GM21786 (cell line): Measurements from ENCODE around the gene DDAH2.
"Not testable (repeated sequence)": the region's sequence is repeated elsewhere in the genome, so short reads cannot be mapped to it uniquely, and the experiment has no call there.

ENCODE experiments used
- ATAC-seq: cut with Tn5 transposase; IDR thresholded peaks from one replicate; pipeline ENCODE4 v1.9.1; 2021; ENCODE audit not compliant: unreplicated experiment

Gene DDAH2

DNA sequence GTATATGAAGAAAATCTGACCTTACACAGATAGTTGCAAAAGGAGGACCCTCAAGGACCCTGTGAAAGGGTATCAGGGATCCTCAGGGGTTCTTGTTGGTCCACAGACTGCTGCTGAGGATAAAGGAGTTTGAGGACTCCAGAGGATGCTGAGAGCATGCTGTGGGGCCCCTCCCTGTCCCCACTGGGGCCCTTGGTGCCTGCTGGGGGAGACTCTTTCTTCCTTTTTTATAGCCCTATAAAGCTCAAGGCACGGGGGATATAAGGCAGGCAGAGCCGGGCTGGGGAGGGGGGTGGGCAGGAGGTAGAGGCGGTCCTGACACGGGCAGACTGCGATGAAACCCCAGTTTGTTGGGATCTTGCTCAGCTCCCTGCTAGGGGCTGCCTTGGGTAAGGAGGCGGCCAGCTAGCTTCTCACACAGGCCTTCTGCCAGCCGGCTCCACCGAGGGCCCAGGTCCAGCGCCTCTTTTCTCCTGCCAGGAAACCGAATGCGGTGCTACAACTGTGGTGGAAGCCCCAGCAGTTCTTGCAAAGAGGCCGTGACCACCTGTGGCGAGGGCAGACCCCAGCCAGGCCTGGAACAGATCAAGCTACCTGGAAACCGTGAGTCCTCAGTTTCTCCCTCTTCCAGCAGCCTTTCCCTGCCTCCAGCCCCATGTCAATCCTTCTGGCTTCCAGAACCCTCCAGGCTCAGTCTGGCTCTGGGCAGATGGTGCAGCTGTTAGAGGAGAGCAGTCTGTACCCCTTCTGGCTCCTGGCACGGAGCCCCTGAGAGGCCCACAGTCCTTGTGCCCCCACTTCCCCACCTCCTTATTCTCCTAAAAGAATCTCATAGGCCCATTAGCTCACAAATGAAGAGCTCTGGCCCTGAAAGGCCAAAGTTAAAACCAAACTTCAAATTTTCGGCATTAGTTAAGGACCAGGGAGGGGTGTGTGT is 13.8 kb downstream of the DDAH2 start, which contains the start of gene LY6G6D:
TSS of gene LY6G6D (plus strand) at position 327 of the 937 bp plus-strand sequence. CDS start at position 335, 8 bp downstream.
- no peak for ATAC-seq

DNA sequence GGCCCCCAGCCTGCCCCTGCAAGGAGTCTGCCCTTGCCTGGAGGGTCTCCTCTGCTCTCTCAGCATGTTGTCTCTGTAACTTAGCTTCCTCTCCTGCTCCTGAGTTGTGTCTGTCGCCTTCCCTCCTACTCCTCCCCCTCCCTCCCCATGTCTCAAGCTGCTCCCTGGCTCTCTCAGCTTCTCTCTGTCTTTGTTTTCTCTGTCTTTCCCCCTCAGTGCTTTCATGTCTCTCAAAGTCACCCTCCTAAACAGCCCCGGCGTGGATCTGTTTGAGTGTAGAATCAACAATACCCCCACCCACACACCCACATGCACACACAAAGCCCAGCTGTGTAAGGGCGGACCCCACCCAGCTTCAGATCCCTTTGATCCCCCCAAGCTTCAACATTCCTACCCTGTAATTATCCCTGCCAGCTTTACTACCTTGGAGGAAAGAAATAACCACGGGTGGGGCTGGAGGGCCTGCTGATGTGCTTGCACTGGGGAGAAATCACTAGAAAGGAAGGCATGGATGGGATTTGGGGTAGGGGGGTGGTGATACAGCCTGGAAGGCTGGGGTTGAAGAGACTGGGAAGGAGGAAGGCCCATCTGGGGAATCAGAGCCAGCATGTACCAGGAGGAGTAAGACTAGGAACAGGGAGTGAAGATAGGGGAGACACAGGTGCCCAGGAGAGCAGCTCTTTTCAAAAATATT is 15.0 kb downstream of the DDAH2 start:
- ATAC-seq, result no peak

DNA sequence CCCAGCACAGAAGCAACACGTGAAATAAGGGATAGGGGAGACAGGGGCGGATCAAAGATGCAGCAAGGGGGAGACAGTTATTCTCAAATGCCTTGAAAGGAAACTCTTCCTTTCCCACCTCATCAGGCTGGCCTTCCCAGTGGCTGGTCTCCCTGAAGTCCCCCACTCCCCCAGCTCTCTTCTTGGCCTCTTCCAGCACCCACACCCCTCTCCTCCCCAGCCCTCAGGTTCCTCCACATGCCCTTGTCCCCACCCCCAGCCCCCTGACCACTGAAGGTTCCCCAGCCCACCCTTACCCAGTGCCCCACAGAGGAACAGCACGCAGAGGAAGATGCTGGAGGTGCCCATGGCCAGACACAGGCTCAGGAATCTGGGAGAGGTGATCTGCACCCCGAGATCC is 15.6 kb downstream of the DDAH2 start:
- ATAC-seq, result no peak

DNA sequence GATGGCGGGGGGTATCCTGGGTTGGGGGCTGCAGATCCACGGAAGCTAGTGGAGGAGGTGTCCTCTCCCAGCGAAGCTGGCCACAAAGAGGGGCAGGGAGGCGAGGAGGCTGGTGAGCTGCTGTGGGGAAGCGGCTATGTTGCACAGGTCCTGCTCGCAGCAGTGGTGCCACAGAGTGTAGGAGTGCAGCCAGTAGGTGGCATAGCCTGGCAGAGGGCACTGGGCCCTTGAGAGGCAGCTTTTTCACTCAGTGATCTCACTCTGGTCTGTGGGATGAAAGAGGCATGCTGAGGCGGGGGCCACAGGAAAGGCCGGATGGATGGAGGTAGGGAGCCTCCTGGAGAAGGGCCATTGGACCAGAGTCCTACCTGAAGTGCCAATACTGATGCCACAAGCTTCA is 16.8 kb downstream of the DDAH2 start:
- no peak for ATAC-seq

DNA sequence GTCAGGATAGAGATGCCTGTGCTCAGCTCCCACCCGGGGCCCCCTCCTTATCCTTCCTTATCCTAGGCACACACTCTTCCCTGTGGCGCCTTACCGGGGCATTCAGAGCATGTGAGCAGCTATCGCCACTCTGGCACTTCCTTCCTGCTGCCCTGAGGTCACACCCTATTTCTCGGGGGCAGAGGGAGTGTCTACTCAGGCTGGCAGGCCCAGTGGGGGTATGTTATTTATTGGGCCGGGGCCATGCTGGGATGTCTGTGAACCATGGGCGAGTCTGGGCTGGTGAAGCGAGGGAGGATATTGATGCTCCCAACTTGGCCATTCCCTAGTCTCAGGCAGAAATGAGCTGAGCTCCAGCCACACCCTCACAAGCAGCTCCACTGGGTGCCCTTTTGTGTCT is 17.9 kb downstream of the DDAH2 start:
- no peak for ATAC-seq

DNA sequence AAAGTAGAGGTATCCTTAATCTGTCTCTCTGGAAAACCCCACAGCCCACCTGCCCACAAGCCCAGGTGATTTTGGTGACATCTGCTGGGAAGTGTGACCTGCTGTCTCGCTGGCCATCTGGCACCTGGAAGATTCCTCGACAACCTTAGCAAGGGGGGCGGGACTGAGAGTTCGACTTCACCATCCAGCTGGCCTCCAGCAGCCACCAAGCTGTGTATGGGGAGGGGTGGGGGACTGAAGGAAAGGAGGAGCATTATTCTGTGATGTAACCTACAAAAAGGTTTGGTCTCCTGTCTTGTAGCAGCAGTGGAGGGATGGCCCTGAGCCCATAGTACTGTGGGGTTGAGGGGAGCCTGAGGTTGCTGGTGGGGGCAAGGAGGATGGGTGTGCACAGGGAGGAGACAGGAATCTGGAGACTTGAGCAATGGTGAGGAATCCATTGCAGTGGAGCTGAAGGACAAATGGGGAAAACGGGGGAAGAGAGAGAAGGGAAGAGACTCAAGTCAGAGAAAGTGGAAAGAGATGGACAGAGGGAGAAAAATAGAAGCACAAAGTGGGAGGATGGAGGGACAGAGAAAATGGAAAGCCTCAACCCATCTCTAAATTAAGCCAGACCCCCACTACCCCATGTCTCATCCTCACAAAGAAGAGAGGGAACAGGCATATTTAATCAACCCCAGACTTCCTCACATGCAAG is 18.4 kb downstream of the DDAH2 start:
- no peak for ATAC-seq

DNA sequence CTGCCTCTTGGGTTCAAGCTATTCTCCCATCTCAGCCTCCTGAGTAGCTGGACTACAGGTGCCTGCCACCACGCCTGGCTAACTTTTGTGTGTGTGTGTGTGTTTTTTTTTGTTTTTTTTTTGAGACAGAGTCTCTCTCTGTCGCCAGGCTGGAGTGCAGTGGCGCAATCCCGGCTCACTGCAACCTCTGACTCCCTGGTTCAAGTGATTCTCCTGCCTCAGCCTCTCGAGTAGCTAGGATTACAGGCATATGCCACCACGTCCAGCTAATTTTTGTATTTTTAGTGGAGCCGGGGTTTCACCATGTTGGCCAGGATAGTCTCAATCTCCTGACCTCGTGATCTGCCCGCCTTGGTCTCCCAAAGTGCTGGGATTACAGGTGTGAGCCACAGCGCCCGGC is 19.9 kb downstream of the DDAH2 start:
- ATAC-seq, result not testable (repeated sequence)

DNA sequence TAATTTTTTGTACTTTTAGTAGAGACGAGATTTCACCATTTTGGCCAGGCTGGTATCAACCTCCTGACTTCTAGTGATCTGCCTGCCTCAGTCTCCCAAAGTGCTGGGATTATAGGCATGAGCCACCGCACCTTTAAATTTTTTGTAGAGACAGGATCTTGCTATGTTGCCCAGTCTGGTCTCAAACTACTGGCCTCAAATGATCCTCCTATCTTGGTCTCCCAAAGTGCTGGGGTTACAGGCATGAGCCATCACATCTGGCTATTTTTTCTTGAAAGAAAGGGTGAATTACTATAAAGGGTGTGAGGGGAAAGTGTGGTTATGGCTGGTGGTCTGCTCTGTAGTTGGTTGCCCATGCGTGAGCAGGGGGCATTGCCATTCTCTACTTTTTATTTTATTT is 20.9 kb downstream of the DDAH2 start:
- ATAC-seq, result no peak

DNA sequence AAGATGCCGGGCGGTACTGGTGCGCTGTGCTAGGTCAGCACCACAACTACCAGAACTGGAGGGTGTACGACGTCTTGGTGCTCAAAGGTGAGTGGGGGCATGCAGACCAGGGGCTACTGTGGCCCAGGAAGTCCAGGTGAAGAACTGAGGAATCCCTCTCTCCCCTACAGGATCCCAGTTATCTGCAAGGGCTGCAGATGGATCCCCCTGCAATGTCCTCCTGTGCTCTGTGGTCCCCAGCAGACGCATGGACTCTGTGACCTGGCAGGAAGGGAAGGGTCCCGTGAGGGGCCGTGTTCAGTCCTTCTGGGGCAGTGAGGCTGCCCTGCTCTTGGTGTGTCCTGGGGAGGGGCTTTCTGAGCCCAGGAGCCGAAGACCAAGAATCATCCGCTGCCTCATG is 21.4 kb downstream of the DDAH2 start:
- no peak for ATAC-seq

DNA sequence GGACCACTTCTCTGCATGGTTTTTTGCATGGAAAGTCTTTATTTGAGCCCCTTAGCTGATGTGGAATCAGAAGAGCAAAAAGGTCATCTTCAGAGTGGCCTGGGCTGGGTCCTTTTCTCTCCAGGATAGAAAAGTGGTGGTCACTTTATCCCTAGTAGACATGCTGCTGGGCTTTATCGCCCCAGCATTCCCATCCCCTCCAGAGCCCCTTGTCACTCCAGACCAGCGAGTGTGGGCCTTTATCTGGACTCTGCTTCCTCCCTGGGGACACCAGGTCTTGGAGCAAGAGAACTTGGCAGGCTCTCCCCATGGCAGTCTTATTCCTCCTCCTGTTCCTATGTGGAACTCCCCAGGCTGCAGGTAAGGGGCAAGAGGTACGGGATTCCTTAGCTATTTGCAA is 22.5 kb downstream of the DDAH2 start, which contains the start of gene LY6G6F:
TSS of gene LY6G6F (plus strand) at position 268 of the 400 bp plus-strand sequence. CDS start at position 309, 41 bp downstream.
- ATAC-seq, result no peak

DNA sequence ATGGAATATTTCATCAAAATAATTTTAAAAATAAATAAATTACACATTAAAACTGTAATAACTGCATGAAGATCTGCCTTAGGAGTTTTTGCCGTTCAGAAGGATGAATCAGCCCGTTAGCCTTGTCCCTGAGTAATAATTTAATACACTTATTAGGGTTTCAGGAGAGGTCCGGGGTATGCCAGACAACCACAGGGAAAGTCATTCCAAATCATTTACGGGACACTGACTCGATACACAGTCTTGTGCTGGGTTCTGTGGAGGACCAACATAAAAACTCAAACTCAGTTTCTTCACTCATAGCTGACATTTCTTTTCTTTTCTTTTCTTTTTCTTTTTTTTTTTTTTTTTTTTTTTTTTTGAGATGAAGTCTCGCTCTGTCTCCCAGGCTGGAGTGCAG is 23.2 kb downstream of the DDAH2 start:
- ATAC-seq, result no peak

DNA sequence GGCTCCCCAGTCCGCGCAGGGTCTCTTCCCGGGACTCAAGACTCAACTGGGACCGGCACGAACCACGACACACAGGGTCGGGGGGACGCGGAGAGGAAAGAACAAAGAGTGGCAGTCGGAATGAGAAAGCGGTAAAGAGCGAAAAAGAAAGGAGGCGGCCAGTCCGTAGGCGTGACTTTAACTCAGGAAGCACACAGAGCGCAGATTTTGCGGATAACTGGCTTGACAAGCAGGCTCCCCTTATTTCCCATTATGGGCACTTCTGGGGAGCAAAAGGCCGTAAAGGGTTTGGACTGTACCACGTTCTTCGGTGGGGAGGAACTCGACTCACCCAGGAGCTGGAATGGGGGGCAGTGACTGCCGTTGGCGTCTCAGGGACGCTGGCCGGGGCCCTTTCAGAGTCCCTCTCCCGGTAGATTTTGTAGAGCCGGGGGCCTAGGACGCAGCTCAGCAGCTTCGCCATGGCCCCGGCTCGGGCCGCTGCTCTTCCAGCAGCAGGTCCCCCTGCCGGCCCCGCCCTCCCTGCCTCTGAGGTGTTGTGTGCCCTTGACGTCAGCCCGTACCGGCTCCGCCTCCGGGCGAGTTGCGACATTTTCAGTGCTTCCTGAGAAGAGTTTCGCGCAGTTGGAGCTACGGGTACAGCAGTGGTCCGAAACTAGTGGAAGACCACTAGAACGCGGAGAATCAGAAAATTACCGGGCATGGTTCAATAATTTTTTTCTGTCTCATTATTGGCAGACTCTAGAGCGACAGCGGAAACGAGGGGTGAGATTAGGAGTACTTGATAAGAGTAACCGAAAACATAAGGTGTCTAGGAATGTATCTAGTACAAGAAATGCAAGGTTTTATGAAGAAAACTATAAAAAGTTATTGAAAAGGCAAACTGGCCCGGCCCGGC is 26.0 kb downstream of the DDAH2 start, which contains the start of gene ABHD16A:
TSS of gene ABHD16A (minus strand) at position 506 of the 898 bp plus-strand sequence. CDS start at position 463, 43 bp downstream.
- peak; percentile 92 for ATAC-seq

DNA sequence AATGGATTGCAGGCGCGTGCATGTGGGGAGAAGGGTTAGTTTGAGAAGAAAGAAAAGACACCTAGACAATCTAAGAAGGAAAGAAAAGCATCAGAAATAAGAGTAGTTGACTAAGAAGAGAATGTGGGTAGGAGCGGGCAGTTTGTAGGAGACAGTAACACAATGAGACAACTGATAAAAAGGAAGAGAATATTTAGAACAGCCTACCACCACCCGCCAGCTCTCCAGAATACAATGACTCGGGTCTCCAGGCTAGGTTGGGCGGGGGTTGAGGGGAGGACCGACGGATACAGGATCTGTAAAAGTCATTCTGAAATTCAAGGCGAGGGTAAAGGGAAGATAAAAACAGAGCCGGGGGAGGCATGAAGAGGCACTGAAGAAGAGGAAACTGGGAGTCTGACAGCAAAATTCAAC is 26.7 kb downstream of the DDAH2 start:
- ATAC-seq, result no peak

DNA sequence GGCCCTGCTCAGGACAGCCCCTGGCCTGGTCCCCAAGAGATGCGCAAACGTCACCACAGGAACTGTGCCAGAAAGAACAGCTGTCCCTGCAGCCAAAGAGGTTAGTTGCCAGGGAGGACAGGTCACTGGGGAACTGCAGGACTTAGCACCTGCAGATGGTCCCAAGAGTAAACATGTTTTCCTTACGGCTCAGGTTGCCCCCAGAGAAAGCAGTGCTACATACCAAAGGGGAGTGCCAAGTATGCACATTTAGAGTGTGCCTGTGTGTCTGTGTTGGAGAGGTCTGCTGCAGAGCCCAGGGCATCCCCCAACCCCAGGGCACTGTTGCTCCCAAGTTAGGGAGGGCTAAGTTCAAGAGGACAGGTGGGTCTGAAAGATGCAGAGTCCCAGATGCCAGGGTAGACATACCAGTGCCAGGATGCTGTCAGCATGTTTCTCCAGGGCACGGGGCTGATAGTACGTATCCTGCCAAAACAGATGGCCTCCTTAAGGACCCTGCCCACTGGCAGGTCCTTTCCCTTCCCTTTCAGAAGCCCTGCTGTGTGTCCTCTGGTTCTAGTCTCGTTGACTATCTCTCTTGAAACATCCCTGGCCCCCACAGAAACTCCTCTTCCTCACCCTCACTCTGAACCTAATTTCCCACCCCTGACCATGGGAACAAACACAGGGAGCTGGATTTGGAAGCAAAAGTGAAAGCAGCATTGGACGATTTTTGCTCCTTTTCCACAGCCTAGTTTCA is 27.3 kb downstream of the DDAH2 start:
- ATAC-seq, result no peak

DNA sequence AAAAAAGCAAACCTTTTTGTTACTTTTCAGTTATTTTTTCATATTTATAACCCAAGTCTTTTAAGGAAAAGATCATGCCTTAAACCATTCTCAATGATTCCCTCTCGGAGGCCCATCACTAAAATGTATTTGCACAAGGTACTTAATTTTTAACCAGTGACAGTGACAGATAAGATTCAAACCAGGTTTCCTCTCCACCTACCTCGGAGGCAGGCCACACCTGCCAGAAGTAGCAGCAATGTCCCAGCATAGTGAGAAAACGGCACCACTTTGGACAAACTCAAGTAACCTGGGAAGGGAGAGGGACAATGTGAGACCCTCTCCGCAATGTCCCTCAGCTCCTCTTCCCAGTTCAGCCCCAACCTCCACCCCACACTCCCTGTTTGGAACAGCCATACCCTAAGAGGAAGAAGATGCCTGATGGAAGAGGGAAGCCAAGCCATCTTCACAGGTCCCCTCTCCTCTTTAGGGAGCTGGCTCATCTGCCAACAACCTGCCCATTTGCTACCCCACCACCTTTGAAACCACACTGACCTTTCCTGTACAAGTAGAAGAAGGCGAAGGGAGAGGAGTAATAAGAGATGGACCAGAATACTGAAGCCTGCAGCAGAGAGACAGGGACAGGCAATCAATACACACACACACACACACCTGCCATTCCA is 28.2 kb downstream of the DDAH2 start:
- no peak for ATAC-seq

DNA sequence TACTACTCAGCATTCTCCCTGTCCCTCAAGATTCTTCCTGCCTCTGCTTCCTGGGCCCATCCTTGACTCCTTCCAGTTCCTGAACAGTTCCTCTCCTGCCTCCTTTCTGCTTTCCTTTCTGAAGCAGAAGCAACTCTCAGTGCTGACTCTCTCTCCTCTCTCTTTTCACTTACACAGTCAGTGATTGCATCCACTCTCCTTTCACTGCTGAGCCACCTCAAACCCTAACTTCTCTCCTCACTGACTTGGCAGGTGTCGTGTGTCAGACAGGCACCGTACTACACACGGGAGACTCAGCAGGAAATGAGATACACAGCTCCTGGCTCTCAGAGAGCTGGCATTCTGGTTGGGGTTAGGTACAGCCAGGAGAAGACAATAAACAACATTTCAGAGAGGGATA is 31.5 kb downstream of the DDAH2 start:
- ATAC-seq, result no peak

DNA sequence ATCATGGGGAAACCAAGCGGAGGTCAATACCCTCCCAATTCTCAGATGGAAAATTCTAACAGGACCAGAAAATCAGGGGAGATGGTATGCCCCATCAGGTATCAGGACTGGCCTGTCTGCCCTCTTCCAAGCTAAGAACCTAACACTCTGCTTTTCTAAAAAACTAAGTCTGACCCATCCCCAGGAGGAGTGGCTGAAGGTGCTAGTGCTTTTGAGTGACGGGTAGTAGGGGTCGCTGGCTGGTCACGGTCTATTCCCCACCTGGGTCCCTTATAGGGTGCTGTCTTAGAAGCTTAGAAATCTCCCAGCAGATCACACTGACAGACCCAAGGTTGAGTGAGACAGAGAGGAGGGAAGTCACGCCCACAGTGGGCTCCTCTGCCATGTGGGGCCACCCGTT is 35.6 kb downstream of the DDAH2 start:
- no peak for ATAC-seq

DNA sequence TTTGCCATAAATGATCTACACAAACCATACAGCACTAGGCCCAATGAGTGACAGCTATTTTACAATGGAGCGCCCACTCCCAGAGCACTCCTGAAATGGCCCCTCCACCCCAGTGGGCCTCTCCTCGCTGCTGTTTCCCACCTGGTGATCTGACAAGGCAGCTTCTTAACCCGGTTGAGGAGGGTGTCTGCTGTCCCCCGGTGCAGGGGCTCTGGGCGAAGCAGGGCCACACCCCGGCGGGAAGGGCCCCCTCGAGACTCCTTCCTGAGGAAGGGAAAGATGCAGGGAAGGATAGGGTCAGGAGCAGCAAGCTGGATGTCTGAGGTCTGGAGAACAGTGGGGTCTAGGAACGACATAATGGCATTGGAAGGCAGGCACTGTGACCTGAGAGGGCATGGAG is 36.2 kb downstream of the DDAH2 start:
- ATAC-seq, result no peak

DNA sequence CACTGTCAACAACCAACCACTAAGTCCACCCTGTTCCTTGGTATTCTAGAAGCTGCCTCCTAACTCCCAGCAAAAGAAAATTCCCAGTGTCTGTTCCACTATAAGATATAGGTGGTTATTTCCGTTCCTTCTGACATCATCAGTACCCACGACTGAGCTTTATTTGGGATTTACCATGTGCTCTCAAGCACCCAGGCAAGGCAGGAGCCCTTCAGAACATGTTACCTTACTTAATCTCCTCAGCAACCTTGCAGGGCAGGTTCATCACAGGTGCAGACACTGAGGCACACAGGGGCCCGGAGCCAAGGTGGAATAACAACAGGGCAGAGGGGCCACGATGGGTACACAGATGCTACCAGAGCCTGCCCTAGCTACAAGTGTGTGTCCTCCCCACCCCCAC is 36.7 kb downstream of the DDAH2 start:
- ATAC-seq, result no peak
